Neuronal stem cell (in vitro differentiated cells): ENCODE results near the gene PML.

ENCODE experiments used
- DNase-seq: peaks from one replicate; pipeline ENCODE4 v3.0.0-alpha.2; 2013; ENCODE audit warnings: low spot score
- H2AFZ ChIP-seq: one replicate; pipeline ENCODE4 v1.6.1; 2013; ENCODE audit warnings: mild to moderate bottlenecking, low read length, inconsistent platforms
- H2AK5ac ChIP-seq: 2 replicates; pipeline ENCODE4 v1.6.1; 2013; ENCODE audit warnings: low read depth, mild to moderate bottlenecking, inconsistent platforms, low read length, moderate library complexity, mixed read lengths
- H2BK120ac ChIP-seq: 2 replicates; pipeline ENCODE4 v1.6.1; 2013; ENCODE audit warnings: low read depth, mild to moderate bottlenecking, inconsistent platforms, low read length, moderate library complexity, mixed read lengths
- H2BK12ac ChIP-seq: one replicate; pipeline ENCODE4 v1.6.1; 2013; ENCODE audit warnings: low read length, inconsistent platforms
- H2BK15ac ChIP-seq: 2 replicates; pipeline ENCODE4 v1.6.1; 2013; ENCODE audit warnings: mild to moderate bottlenecking, low read length, inconsistent platforms, mixed read lengths
- H2BK5ac ChIP-seq: one replicate; pipeline ENCODE4 v1.6.1; 2013; ENCODE audit warnings: inconsistent platforms, mild to moderate bottlenecking, low read length, moderate library complexity
- H3K14ac ChIP-seq: one replicate; pipeline ENCODE4 v1.6.1; 2013; ENCODE audit warnings: low read length, inconsistent platforms
- H3K18ac ChIP-seq: 2 replicates; pipeline ENCODE4 v1.6.1; 2013; ENCODE audit warnings: low read length, inconsistent platforms
- H3K23ac ChIP-seq: 2 replicates; pipeline ENCODE4 v1.6.1; 2013; ENCODE audit warnings: low read depth, mild to moderate bottlenecking, mixed read lengths, low read length, inconsistent platforms; ENCODE audit not compliant: poor library complexity
- H3K27ac ChIP-seq: replicated peaks from 3 replicates; pipeline ENCODE4 v1.5.1; 2013; ENCODE audit warnings: low read length, inconsistent platforms
- H3K27me3 ChIP-seq, 3 experiments: 2 replicates each; pipeline ENCODE4 v1.6.1; 2013; ENCODE audit warnings: low read length in 3 of 3, mild to moderate bottlenecking in 2 of 3, inconsistent platforms in 1 of 3, low read depth in 1 of 3, mixed read lengths in 1 of 3, moderate library complexity in 1 of 3; ENCODE audit not compliant: control insufficient read depth in 3 of 3, insufficient read depth in 3 of 3
- H3K36me3 ChIP-seq, 2 donors: replicated peaks in 1 of 2; 2 replicates each; pipeline ENCODE4 v1.6.1; 2013; ENCODE audit warnings: low read length in 2 of 2; ENCODE audit not compliant: control insufficient read depth in 2 of 2, insufficient read depth in 2 of 2
- H3K4ac ChIP-seq: 2 replicates; pipeline ENCODE4 v1.6.1; 2013; ENCODE audit warnings: inconsistent platforms, mild to moderate bottlenecking, low read length, moderate library complexity
- H3K4me1 ChIP-seq, 2 donors: 1 replicate in 1 of 2; 2 replicates in 1 of 2; pipeline ENCODE4 v1.6.1; 2013; ENCODE audit warnings: low read length in 2 of 2, low read depth in 1 of 2; ENCODE audit not compliant: control insufficient read depth in 2 of 2, insufficient read depth in 1 of 2
- H3K4me2 ChIP-seq: one replicate; pipeline ENCODE4 v1.6.1; 2013; ENCODE audit warnings: mild to moderate bottlenecking, low read length, inconsistent platforms; ENCODE audit not compliant: insufficient read depth, poor library complexity, severe bottlenecking
- H3K4me3 ChIP-seq, 2 donors: 2 replicates each; pipeline ENCODE4 v1.5.1; 2013; ENCODE audit warnings: low read length in 2 of 2, mild to moderate bottlenecking in 2 of 2, inconsistent platforms in 1 of 2, moderate library complexity in 1 of 2
- H3K79me1 ChIP-seq: one replicate; pipeline ENCODE4 v1.6.1; 2013; ENCODE audit warnings: low read depth, mild to moderate bottlenecking, inconsistent platforms, low read length, moderate library complexity
- H3K9ac ChIP-seq: one replicate; pipeline ENCODE4 v1.6.1; 2013; ENCODE audit warnings: mild to moderate bottlenecking, low read depth, low read length, inconsistent platforms; ENCODE audit not compliant: poor library complexity
- H3K9me3 ChIP-seq, 2 donors: replicated peaks in 1 of 2; 2 replicates each; pipeline versions ENCODE3 to v1.6.1; 2013; ENCODE audit warnings: low read length in 2 of 2, mild to moderate bottlenecking in 2 of 2, inconsistent platforms in 1 of 2, low read depth in 1 of 2, mixed read lengths in 1 of 2, moderate library complexity in 1 of 2; ENCODE audit not compliant: control insufficient read depth in 2 of 2, insufficient read depth in 1 of 2
- H4K8ac ChIP-seq: one replicate; pipeline ENCODE4 v1.6.1; 2013; ENCODE audit warnings: low read depth, mild to moderate bottlenecking, inconsistent platforms, low read length, moderate library complexity
- H4K91ac ChIP-seq: one replicate; pipeline ENCODE4 v1.6.1; 2013; ENCODE audit warnings: low read length, low read depth, mild to moderate bottlenecking, inconsistent platforms; ENCODE audit not compliant: poor library complexity
- WGBS, 2 donors: extraction: QIAGEN DNeasy Blood & Tissue Kit; methylation state at CpG; one replicate each; pipeline ENCODE4 v1.1.7; 2013; ENCODE audit warnings: missing lambda C conversion rate in 2 of 2, mixed read lengths in 1 of 2; ENCODE audit not compliant: insufficient read length in 2 of 2, insufficient replicate concordance in 1 of 2; ENCODE audit errors: extremely low coverage in 2 of 2; 5-methylcytosine and 5-hydroxymethylcytosine counted together

PML gene

GRCh38 chr15:74038707-74039655 lies 44.5 kb downstream of the PML start:
- H3K36me3 ChIP-seq: peaks cover 5 to 30% of the 10 kb centered on the region in 2 donors
- no CpG with 5 or more reads among the region's 9 CpGs for WGBS, 2 donors
- no peak overlapping the region for H3K4me2 ChIP-seq
- H3K14ac ChIP-seq: peak overlapping the region; percentile 14
- no peak overlapping the region for H3K27ac ChIP-seq
- H2BK5ac ChIP-seq: no peak overlapping the region
- peaks cover 3% of the 10 kb centered on the region for H3K79me1 ChIP-seq
- no peak overlapping the region for H2BK120ac ChIP-seq
- H3K4me1 ChIP-seq: peaks cover 0 to 2% of the 10 kb centered on the region in 2 donors
- no peak overlapping the region for H4K8ac ChIP-seq
- no peak overlapping the region for H2AK5ac ChIP-seq
- no peak for DNase-seq
- H2BK15ac ChIP-seq: no peak overlapping the region
- no peak overlapping the region for H3K9ac ChIP-seq
- no peak overlapping the region for H3K4ac ChIP-seq
- H4K91ac ChIP-seq: no peak overlapping the region
- H2AFZ ChIP-seq: no peak overlapping the region
- H3K4me3 ChIP-seq: no peak overlapping the region
- H3K27me3 ChIP-seq: no peaks in the 10 kb centered on the region
- no peak overlapping the region for H3K23ac ChIP-seq
- H3K18ac ChIP-seq: no peak overlapping the region
- H3K9me3 ChIP-seq: no peaks in the 10 kb centered on the region
- no peak overlapping the region for H2BK12ac ChIP-seq

- no peak for DNase-seq
- no peak overlapping the region for H3K9ac ChIP-seq
- no peak overlapping the region for H3K18ac ChIP-seq
- H3K27ac ChIP-seq: no peak overlapping the region
- H4K8ac ChIP-seq: no peak overlapping the region
- no peak overlapping the region for H2BK12ac ChIP-seq
- H3K36me3 ChIP-seq: peaks cover 5 to 23% of the 10 kb centered on the region in 2 donors
- H4K91ac ChIP-seq: no peak overlapping the region
- peaks cover 3% of the 10 kb centered on the region for H3K79me1 ChIP-seq
- H2BK15ac ChIP-seq: no peak overlapping the region
- no CpG with 5 or more reads among the region's 5 CpGs for WGBS, 2 donors
- peaks cover 0 to 2% of the 10 kb centered on the region in 2 donors for H3K4me1 ChIP-seq
- no peak overlapping the region for H2AK5ac ChIP-seq
- no peaks in the 10 kb centered on the region for H3K9me3 ChIP-seq
- H3K4ac ChIP-seq: no peak overlapping the region
- no peak overlapping the region for H3K23ac ChIP-seq
- H2AFZ ChIP-seq: no peak overlapping the region
- no peak overlapping the region for H2BK120ac ChIP-seq
- no peak overlapping the region for H3K14ac ChIP-seq
- H3K27me3 ChIP-seq: no peaks in the 10 kb centered on the region
- H3K4me2 ChIP-seq: no peak overlapping the region
- H2BK5ac ChIP-seq: no peak overlapping the region
- no peak overlapping the region for H3K4me3 ChIP-seq
These were observed 45.1 kb downstream of the PML start for GRCh38 chr15:74039656-74040010.

GRCh38 chr15:74040109-74040850 lies 45.8 kb downstream of the PML start:
- no peak overlapping the region for H3K23ac ChIP-seq
- DNase-seq: no peak
- no peak overlapping the region for H3K9ac ChIP-seq
- H2BK5ac ChIP-seq: no peak overlapping the region
- no peak overlapping the region for H2AFZ ChIP-seq
- H4K91ac ChIP-seq: no peak overlapping the region
- no peak overlapping the region for H4K8ac ChIP-seq
- H2BK120ac ChIP-seq: no peak overlapping the region
- no peak overlapping the region for H3K4ac ChIP-seq
- H3K18ac ChIP-seq: no peak overlapping the region
- H3K4me2 ChIP-seq: no peak overlapping the region
- peaks cover 5 to 17% of the 10 kb centered on the region in 2 donors for H3K36me3 ChIP-seq
- no peak overlapping the region for H2AK5ac ChIP-seq
- no peak overlapping the region for H3K27ac ChIP-seq
- H2BK12ac ChIP-seq: no peak overlapping the region
- peaks cover 3% of the 10 kb centered on the region for H3K79me1 ChIP-seq
- H3K4me1 ChIP-seq: peaks cover 0 to 2% of the 10 kb centered on the region in 2 donors
- H3K9me3 ChIP-seq: no peaks in the 10 kb centered on the region
- H3K27me3 ChIP-seq: no peaks in the 10 kb centered on the region
- no CpG with 5 or more reads among the region's 7 CpGs for WGBS, 2 donors
- no peak overlapping the region for H2BK15ac ChIP-seq
- H3K4me3 ChIP-seq: no peak overlapping the region
- peak overlapping the region; percentile 23 for H3K14ac ChIP-seq

GRCh38 chr15:74041311-74041756 lies 46.8 kb downstream of the PML start:
- Histone ChIP-seq H2BK15ac (no peak overlapping the region), H3K9me3 (no peaks in the 10 kb centered on the region), H3K4me3 (no peak overlapping the region), H2AFZ (no peak overlapping the region), H3K9ac (no peak overlapping the region), H2BK120ac (no peak overlapping the region), H3K79me1 (peaks cover 3% of the 10 kb centered on the region), H3K14ac (no peak overlapping the region), H4K8ac (no peak overlapping the region), H2AK5ac (no peak overlapping the region), H2BK5ac (no peak overlapping the region), H3K27ac (no peak overlapping the region), H3K23ac (no peak overlapping the region), H3K4me2 (no peak overlapping the region), H4K91ac (no peak overlapping the region), H3K36me3 (peaks cover 2 to 6% of the 10 kb centered on the region in 2 donors), H3K27me3 (no peaks in the 10 kb centered on the region), H3K4ac (no peak overlapping the region), H2BK12ac (no peak overlapping the region), H3K18ac (no peak overlapping the region), H3K4me1 (peaks cover 0 to 2% of the 10 kb centered on the region in 2 donors)
- no CpG with 5 or more reads among the region's 10 CpGs for WGBS, 2 donors
- DNase-seq: no peak
